HS-5 (cell line): Measurements from ENCODE around the gene SMOC2.
"Not testable (repeated sequence)": the region's sequence is repeated elsewhere in the genome, so short reads cannot be mapped to it uniquely, and the experiment has no call there.

Source experiments
- DNase-seq: peaks from one replicate; pipeline ENCODE4 v3.0.0-alpha.2; 2012; ENCODE audit warnings: low read depth

SMOC2 gene

GRCh38 chr6:168663041-168663440 is 222.1 kb downstream of the SMOC2 start:
- DNase-seq, result no peak

- DNase-seq, result no peak
These were observed 224.0 kb downstream of the SMOC2 start for GRCh38 chr6:168664956-168665355.

- DNase-seq, result no peak
These were observed 225.2 kb downstream of the SMOC2 start for GRCh38 chr6:168666170-168666569.

GRCh38 chr6:168666699-168667427 is 225.9 kb downstream of the SMOC2 start:
- no peak for DNase-seq

- no peak for DNase-seq
These were observed 226.4 kb downstream of the SMOC2 start for GRCh38 chr6:168667428-168667805.

GRCh38 chr6:168670401-168670985 is 229.5 kb downstream of the SMOC2 start:
- DNase-seq, result no peak

GRCh38 chr6:168671028-168671862 is 230.3 kb downstream of the SMOC2 start:
- DNase-seq, result no peak

- DNase-seq, result no peak
These were observed 231.0 kb downstream of the SMOC2 start for GRCh38 chr6:168671863-168672546.

GRCh38 chr6:168674595-168674994 is 233.6 kb downstream of the SMOC2 start:
- no peak for DNase-seq

GRCh38 chr6:168675375-168675774 is 234.4 kb downstream of the SMOC2 start:
- DNase-seq, result no peak

- DNase-seq, result no peak
These were observed 235.1 kb downstream of the SMOC2 start for GRCh38 chr6:168675933-168676551.

- DNase-seq, result no peak
These were observed 235.8 kb downstream of the SMOC2 start for GRCh38 chr6:168676552-168677322.

GRCh38 chr6:168677323-168677781 is 236.4 kb downstream of the SMOC2 start:
- DNase-seq, result not testable (repeated sequence)

- DNase-seq, result no peak
These were observed 237.1 kb downstream of the SMOC2 start for GRCh38 chr6:168678077-168678476.

- no peak for DNase-seq
These were observed 237.6 kb downstream of the SMOC2 start for GRCh38 chr6:168678588-168678987.

- no peak for DNase-seq
These were observed 240.8 kb downstream of the SMOC2 start for GRCh38 chr6:168681748-168682147.

- no peak for DNase-seq
These were observed 242.6 kb downstream of the SMOC2 start for GRCh38 chr6:168683621-168684020.

GRCh38 chr6:168684471-168684870 is 243.5 kb downstream of the SMOC2 start:
- DNase-seq, result no peak

- no peak for DNase-seq
These were observed 243.9 kb downstream of the SMOC2 start for GRCh38 chr6:168684906-168685305.

- no peak for DNase-seq
These were observed 245.2 kb downstream of the SMOC2 start for GRCh38 chr6:168686029-168686738.
